ENCODE results near the gene MAP7D1.

DNA sequence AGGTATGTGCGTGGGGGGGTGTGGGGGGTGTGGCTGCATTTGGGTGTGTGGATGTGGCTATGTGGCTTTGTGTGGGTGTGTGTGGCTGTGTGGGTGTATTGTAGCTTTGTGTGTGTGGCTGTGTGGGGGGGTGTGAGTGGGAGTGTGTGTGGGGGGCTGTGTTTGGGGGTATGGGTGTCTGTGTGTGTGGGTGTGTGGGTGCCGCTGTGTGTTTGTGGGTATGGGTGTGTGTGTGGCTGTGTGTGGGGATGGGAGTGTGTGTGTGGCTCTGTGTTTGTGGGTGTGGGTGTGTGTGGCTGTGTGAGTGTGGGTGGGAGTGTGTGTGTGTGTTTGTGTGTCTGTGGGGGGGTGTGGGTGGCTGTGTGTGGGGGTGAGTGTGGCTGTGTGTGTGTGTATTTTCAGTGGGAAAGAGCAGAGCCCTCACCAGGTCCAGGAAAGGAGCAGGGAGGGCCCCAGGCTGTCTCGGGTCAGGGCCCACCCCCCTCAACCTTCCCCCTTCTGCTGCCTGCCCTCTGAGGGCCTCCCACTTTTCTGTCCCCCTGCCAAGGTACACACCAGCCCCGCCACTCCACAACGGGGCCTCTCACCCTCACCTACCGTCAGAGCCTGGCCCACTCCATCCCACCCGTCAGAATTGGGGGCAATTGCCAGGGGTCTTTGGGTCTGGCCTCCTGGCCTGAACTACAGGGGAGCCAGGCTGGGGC, 29.0 kb upstream of the MAP7D1 start:
- TF ChIP-seq POLR2A (IDR thresholded peaks at IDR 0.05): no peak
- TF ChIP-seq, protein P1, sequence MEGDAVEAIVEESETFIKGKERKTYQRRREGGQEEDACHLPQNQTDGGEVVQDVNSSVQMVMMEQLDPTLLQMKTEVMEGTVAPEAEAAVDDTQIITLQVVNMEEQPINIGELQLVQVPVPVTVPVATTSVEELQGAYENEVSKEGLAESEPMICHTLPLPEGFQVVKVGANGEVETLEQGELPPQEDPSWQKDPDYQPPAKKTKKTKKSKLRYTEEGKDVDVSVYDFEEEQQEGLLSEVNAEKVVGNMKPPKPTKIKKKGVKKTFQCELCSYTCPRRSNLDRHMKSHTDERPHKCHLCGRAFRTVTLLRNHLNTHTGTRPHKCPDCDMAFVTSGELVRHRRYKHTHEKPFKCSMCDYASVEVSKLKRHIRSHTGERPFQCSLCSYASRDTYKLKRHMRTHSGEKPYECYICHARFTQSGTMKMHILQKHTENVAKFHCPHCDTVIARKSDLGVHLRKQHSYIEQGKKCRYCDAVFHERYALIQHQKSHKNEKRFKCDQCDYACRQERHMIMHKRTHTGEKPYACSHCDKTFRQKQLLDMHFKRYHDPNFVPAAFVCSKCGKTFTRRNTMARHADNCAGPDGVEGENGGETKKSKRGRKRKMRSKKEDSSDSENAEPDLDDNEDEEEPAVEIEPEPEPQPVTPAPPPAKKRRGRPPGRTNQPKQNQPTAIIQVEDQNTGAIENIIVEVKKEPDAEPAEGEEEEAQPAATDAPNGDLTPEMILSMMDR (IDR thresholded peaks at IDR 0.05): no peak

Data from gastroesophageal sphincter (tissue), 3 donors.